ENCODE results near the gene YTHDF1.

Gene YTHDF1

DNA sequence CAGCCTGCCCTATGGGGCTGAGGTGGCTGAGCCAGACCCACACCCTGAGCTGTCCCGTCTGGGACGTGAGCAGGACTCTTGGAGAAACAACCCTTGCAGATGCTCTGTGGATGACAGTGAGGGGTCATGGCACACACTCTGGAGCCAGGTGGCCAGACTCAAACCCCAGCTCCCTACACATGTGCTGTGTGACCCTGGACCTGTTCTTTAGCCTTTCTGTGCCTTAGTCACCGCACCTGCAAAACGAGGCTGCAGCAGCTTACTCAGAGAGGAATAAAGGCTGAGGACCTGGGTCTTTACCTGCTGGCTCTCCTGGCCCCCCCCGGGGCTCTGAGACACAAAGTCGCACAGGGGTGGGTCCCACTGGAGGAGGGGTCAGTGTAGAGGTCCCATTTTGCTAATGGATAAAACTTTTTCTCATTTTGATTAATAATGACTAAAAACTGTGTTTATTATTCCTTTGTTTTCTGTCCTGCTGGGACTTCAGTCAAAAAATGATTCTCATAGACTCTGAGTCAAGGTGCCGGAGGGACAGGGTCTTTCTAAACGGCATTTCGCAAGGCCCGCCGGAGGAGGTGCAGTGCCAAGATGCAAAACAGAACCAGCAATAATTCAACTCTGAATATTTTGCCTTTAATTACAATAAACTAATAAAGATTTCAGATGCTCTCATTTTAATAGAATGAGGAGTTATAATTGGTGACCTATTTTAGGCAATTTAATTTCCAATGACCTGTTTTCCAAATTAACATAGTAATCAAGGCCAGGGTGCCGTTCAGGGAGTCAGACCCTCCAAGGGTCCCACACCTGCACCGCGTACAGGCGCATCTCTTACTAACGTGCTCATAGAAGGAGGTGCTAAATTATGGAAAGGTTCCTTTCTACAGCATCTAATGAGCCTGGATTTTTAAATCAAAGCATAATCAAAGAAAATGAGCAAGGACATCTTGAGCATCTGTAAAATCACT, 62.4 kb downstream of the YTHDF1 start:
- no peak for DNase-seq

DNA sequence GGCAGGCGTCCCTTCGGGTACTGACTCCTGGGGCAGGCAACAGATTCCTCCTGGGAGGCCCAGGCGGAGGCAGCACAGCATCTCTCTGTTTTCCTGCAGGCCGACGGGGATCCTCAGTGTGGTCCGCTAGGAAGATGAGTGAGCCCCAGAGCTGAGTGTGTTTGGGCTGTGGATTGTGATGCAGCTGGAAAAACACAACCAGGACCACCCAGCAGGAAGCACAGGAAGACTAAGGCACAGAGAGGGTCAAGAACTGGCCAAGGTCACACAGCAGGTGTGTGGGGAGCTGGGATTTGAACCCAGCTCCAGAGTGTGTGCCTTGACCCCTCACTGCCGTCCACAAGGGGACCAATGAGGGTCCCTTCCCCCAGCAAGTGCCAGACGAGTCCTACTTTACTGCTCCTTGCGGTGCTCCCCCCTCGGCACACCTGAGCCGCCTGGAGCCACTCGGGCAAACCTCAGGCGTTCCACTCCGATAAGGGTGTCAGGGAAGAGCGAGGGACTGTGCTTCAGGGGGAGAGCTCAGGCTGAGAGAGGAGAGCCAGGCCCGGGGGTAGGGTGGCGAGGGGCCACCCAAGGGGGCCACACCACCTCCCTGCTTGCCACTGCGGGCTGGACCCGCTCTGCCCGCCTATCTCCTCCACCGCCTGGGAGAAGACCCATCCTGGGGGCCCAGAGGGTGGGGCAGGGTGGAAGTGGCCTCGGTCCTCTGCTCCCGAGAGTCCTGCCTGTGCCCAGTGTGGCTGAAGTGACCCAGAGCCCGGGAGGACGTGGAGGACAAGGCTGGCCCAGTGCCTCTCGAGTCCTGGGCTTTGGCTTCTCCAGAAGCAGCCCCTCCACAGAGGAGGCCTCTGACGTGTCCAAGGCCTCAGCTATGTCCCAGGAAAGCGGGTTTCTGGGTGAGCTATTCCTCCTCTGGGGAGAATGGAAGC, 63.3 kb downstream of the YTHDF1 start:
- no peak for DNase-seq

DNA sequence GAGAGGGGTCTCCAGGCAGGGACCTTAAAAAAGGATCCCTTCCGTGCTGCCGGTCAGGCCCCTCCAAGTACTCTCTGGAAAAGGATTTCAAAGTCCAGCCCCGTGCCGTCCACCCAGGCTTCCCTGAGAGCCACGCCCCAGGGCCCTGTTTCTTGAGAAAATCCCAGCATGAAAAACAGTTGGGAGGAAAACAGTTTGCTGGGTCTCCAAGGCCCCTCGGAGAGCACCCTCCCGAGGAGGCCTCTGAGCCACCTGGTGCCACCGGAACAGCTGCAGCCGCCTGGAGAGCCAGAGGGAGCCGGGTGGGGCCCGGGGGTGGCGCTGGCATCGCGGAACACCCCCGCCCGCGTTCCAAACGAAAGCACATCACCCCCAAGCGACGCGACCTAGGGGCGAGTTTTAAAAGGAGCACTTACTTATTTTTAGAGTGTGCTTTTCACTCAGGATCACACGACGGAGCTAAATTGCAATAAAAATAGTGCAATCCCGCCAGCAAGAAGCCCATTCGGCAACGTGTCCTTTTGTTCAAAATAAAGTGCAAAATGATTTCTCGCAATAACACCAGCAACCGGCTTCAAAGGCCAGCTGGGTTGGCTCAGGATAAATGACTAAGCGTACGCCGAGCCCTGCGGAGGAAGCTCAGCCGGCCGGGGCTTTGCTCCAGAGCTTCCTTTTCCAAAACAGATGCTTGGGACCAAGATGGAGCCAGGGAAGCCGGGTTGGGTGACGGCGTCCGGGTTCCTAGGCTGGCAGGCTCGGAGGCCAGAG, 64.2 kb downstream of the YTHDF1 start:
- no peak for DNase-seq

DNA sequence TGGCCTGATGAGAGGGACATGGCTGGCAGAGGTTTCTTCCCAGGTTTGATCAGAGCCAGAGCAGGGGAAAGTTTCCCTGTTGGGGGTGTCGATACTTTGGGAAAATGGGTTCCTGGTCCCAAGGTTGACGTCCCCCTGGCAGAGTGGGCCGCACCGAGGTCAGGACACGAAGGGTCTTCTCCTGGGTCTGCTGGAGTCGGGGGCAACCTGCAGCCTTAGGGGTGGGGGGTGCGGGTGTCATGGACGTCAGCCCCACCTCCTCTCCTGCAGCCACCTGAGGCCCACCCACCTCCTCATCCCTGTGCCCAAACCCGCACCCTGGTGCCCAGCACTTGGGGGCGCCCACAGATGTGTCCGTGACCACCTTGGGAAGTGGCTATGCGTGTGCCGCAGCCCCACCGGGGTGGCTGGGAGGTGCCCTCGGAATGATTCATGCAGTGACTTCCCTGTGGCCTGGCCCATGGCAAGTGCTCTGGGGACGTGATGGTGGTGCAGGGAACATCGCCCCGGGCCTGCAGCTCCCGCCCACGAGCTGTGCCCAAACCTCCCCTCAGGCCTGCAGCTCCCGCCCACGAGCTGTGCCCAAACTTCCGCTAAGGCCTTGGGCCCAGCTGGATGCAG, 64.9 kb downstream of the YTHDF1 start:
- DNase-seq: no peak

DNA sequence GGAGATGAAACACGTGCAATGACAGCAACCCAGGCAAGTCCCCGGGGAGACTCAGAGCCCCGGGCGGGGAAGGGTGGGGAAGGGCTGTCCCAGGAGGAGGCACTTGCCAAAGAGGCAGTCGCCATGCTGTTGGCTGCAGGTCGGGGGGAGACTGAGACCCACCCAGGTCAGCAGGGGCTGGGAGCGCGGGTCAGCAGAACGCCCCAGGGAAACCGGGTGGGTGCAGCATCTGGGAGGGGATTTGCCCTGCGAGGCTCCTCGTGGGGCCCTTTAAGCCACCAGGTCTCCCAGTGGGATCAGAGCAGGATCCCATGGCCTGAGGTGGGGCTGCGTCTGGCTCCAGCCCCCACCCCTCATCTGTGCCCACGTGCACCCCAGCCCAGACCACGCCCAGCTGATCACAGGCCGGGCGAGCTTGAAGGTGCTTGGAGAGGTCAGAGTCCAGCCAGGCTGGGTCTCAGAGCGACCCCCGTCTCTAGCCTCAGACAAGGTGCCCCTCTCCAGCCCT, 65.5 kb downstream of the YTHDF1 start:
- DNase-seq: no peak

DNA sequence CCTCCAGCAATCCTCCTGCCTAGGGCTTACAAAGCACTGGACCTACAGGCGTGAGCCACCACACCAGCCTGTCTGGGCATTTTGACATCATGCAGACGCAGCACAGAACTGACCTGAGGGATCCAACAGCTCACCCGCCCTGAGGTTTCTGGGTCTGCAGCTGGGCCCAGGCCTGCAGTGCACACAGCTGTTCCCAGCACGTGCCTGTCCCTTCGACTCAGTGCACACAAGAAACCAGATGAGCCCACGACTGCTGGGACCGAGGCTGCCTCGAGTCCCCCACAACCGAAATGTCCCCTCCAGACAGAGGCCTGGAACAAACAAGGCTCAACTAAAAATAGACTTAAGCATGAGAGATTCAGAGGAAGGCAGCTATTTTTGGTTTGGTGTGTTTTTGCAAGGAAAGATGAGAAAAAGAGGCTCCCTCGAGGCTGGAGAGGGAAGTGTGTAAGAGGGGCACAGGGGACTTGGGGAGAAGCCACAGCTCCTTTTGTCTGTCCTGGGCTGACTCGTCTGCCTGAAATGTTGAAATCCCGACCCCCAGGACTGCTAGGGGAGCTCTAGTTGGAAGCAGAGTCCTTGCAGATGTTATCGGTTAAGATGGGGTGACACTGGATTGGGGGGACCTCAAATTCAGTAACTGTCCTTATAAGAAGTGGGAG, 66.3 kb downstream of the YTHDF1 start:
- no peak for DNase-seq

DNA sequence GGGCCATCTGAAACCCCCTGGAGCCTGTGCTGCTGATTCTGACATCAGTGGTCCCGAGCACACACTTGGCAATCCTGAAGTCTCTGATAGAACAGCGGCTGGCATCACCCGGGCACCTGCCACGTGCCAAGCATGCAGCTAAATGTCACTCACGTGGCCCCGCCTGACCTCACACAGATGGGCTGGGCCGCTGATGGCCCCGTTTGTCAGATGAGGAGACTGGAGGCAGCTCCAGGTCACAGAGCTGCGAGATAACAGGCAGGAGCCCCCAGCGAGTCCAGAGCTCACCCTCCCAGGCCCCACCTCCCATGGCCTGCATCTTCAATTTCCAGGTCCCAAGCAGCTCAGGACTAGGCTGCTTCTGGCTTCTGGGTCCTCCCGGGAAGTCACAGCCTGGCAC, 67.2 kb downstream of the YTHDF1 start:
- no peak for DNase-seq

DNA sequence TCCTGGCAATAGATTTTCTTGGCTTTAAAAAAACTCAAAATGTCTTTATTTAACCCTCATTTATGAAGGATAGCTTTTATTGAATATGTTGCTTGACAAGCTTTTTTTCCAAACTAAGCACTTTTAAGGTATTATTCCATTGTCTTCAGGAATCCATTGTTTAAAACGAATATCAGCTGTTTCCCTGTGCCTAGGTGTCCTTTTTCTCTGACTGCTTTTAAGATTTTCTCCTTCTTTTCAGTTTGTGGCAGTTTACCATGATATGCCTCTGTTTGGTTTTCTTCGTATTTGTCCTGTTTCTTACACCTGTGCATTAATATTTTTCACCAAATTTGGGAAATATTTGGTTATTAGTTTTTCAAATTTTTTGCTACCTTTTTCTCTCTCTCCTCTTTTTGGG, 68.4 kb downstream of the YTHDF1 start:
- no peak for DNase-seq

Data from NCI-H187 (cell line).